Upper lobe of right lung (tissue), 1 donor: ENCODE data around the gene UBR2. TPM values are rescaled to one million over a fixed set of nuclear protein-coding genes. Genes with fewer than 3 reads are reported as not detected.
A peak's percentile ranks its signal among the peaks of the same experiment; 100 is the strongest.
"Not testable (repeated sequence)": the region's sequence is repeated elsewhere in the genome, so short reads cannot be mapped to it uniquely, and the experiment has no call there.

Experiments used
- ATAC-seq: fragments of 200-7000 bp; cut with Tn5 transposase; one replicate; pipeline ENCODE4 v1.9.1; 2020; ENCODE audit warnings: mild to moderate bottlenecking, moderate library complexity
- DNase-seq: peaks from one replicate; pipeline ENCODE4 v3.0.0-alpha.2; 2020
- H3K27ac ChIP-seq: fragments of 200-600 bp; one replicate; pipeline ENCODE4 v1.8.0; 2022
- H3K27me3 ChIP-seq: fragments of 200-600 bp; one replicate; pipeline ENCODE4 v1.8.0; 2022; ENCODE audit warnings: mild to moderate bottlenecking
- H3K36me3 ChIP-seq: fragments of 200-600 bp; one replicate; pipeline ENCODE4 v1.8.0; 2022
- H3K4me1 ChIP-seq: fragments of 200-600 bp; one replicate; pipeline ENCODE4 v1.8.0; 2022
- H3K4me3 ChIP-seq: fragments of 200-600 bp; one replicate; pipeline ENCODE4 v1.8.0; 2022; ENCODE audit warnings: mild to moderate bottlenecking
- H3K9me3 ChIP-seq: fragments of 200-600 bp; one replicate; pipeline ENCODE4 v1.8.0; 2022
- intact Hi-C: fragments of 100-400 bp; cut with DNase I; formaldehyde crosslinking; loops from one replicate; pipeline ENCODE4 v1.11.0; 2022
- total RNA-seq: library from RNA; stranded (reverse); fragmentation: NEBNext Ultra II Directional; extraction: Animal tissue kit (Norgen Biotek cat#: 25700); gene quantifications from one replicate; pipeline ENCODE4 v1.2.1, GENCODE V29; 2021
- TF ChIP-seq, protein P1 (sequence below): fragments of 200-600 bp; IDR thresholded peaks from one replicate; pipeline ENCODE4 v1.8.0; 2022; ENCODE audit warnings: antibody characterized with exemption
- donor health status: DM: no; HTN: yes; CAD: no; lungs with severe emphysema.

UBR2 gene
- total RNA-seq, 1 donor from 2014 or later: 36.6 TPM

DNA sequence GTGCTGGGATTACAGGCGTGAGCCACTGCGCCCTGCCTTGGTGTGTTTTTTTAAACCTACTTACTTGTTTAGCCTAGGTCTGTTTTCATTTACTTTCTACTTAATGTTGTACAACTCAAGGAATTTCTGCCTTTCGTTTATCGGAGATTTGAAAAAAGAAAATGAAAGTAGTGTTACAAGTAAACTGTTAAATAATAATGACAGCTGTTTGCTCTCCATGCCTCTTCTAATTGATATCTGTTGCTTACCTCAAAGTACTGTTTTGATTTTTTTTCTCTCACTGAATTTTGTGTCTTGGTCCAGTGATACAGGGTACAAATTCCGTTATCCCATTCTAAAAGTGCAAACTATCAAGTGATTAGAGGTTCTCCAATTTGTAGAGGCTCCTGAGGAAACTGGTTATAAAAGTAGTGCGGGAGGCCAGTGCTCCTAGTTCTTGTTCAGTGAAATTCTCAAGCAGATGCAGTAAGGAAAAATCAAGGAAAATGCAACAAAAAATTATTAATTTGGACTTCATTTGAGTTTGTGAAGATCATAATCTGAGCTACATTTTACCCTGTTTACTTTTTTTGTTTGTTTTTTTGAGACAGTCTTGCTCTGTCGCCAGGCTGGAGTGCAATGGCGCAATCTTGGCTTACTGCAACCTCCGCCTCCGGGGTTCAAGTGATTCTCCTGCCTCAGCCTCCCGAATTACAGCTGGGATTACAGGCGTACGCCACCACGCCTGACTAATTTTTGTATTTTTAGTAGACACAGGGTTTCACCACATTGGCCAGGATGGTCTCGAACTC, 2.2 kb downstream of the UBR2 start:
- TF ChIP-seq, protein P1, sequence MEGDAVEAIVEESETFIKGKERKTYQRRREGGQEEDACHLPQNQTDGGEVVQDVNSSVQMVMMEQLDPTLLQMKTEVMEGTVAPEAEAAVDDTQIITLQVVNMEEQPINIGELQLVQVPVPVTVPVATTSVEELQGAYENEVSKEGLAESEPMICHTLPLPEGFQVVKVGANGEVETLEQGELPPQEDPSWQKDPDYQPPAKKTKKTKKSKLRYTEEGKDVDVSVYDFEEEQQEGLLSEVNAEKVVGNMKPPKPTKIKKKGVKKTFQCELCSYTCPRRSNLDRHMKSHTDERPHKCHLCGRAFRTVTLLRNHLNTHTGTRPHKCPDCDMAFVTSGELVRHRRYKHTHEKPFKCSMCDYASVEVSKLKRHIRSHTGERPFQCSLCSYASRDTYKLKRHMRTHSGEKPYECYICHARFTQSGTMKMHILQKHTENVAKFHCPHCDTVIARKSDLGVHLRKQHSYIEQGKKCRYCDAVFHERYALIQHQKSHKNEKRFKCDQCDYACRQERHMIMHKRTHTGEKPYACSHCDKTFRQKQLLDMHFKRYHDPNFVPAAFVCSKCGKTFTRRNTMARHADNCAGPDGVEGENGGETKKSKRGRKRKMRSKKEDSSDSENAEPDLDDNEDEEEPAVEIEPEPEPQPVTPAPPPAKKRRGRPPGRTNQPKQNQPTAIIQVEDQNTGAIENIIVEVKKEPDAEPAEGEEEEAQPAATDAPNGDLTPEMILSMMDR: no peak
- H3K4me3 ChIP-seq: peak overlapping the region; percentile 80
- no peaks in the 10 kb centered on the region for H3K27me3 ChIP-seq
- H3K27ac ChIP-seq: peak overlapping the region; percentile 97
- intact Hi-C loops: no loop called here
- no peaks in the 10 kb centered on the region for H3K36me3 ChIP-seq
- H3K9me3 ChIP-seq: no peaks in the 10 kb centered on the region
- DNase-seq (no peak), ATAC-seq (no peak)
- H3K4me1 ChIP-seq: peaks cover 39% of the 10 kb centered on the region

DNA sequence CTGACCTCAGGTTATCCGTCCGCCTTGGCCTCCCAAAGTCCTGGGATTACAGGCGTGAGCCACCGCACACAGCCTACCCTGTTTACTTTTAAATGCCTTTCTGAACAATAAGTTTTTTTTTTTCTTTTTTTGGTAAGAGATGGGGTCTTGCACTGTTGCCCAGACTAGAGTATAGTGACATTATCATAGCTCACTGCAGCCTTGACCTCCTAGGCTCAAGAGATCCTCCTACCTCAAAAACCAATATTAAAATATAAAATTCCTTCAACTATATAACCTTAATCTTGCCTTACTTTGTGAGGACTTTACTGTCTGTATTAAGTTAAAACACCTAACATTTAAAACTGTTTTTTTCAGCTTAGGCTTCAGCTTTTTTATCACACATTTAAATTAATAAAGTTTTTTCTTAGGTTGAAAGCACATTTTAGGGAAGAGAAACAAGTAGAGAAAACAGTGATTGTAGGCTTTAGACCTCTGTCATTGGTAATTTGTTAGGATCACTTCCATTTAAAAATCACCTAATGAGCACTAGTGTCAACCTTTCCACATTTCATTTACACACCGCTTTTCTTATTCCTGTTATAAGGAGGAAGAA, 2.9 kb downstream of the UBR2 start:
- Histone ChIP-seq H3K4me3 (no peak overlapping the region), H3K9me3 (no peaks in the 10 kb centered on the region), H3K27ac (no peak overlapping the region), H3K27me3 (no peaks in the 10 kb centered on the region), H3K36me3 (no peaks in the 10 kb centered on the region), H3K4me1 (peaks cover 42% of the 10 kb centered on the region)
- TF ChIP-seq, protein P1: no peak
- ATAC-seq (no peak), DNase-seq (no peak)
- intact Hi-C loops: no loop called here

DNA sequence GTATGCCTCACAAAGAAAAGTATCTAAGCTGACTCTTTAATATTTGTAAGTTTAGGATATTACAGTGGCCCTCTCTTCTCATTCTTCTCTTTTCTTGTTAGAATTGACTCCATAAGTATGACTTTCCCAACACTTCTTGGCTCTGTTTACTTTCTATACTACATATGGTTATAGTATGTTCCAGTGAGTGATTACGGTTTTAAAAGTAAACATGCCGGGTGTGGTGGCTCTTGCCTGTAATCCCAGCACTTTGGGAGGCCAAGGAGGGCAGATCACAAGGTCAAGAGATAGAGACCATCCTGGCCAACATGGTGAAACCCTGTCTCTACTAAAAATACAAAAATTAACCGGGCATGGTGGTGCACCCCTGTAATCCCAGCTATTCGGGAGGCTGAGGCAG, 3.4 kb downstream of the UBR2 start:
- peaks cover 48% of the 10 kb centered on the region for H3K4me1 ChIP-seq
- H3K4me3 ChIP-seq, H3K36me3 ChIP-seq, H3K9me3 ChIP-seq, H3K27me3 ChIP-seq, intact Hi-C loops, ATAC-seq, H3K27ac ChIP-seq, DNase-seq: not testable (repeated sequence)

DNA sequence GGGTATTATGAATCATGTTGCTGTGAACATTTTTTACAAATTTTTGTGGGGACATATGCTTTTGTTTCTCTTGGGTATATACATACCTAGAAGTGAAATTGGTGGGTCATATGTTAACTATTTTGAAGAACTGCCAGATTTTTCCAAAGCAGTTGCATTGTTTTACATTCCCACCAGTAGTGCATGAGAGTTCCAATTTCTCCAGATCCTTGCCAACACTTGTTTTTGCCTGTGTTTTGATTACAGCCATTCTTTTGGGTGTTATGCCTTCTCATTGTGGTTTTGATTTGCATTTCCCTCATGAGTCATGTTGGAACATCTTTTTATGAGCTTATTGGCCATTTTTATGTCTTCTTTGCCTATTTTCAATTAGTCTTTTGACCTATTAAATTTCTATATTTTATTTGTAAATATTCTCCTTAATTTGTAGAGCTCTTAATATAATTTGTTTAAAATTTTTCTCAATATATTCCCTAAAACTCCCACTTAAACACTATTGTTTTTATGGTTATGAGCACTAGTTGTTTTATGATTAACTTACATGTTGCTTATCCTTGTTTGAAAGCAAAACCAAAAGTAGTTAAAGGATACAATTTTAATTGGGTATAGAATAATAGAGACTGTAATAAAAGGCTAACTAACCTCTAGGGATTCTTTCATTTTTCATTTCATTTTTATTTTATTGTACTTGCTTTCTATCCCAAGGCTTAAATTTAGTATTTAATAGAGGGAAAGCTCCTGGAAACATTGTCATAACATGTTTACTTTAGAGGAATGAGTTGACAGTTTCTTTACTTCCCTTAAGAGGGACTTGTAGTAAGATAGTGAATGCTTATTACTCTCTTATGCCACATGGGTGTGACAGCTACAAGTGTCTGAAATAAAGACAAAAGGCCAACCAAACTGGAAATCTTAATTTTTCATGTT, 5.5 kb downstream of the UBR2 start:
- peak overlapping the region; percentile 32 for H3K27ac ChIP-seq
- no peaks in the 10 kb centered on the region for H3K9me3 ChIP-seq
- H3K36me3 ChIP-seq: peaks cover 10% of the 10 kb centered on the region
- intact Hi-C loops: no loop called here
- peak; percentile 67 for ATAC-seq
- no peak overlapping the region for H3K4me3 ChIP-seq
- TF ChIP-seq, protein P1: no peak
- no peaks in the 10 kb centered on the region for H3K27me3 ChIP-seq
- no peak for DNase-seq
- peaks cover 53% of the 10 kb centered on the region for H3K4me1 ChIP-seq

DNA sequence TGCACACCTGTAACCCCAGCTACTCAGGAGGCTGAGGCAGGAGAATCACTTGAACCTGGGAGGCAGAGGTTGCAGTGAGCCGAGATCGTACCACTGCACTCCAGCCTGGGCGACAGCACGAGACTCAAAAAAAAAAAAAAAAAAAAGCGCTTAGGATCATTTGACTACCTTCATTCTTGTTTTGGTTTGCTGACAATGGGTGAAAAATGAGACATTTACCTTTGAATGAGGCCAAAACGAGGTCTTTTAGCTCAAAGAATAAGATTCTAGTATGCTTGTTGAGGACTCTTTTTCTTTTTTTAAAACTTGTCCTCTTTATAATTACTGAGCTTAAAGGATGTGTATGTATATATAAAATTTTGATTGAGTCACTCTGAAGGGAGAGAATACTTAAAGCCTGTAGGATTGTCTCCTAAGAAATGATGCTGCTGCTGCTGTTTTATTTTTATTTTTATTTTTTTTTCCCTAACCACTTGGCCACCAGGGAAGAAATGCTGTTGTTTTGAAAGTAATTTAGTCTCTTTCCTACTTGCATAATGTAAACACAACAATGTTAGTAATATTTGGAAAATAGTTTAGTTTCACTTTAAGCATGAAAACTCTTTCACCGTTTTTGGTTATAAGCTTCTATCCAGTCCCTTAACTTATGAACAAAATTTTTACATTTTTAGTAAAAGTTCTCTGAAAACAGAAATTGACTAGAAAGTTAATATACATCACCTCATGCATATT, 7.9 kb downstream of the UBR2 start:
- DNase-seq (no peak), ATAC-seq (no peak)
- H3K4me3 ChIP-seq: no peak overlapping the region
- H3K9me3 ChIP-seq: no peaks in the 10 kb centered on the region
- H3K27ac ChIP-seq: no peak overlapping the region
- H3K36me3 ChIP-seq: peaks cover 33% of the 10 kb centered on the region
- H3K27me3 ChIP-seq: no peaks in the 10 kb centered on the region
- intact Hi-C loops: no loop called here
- TF ChIP-seq, protein P1: no peak
- H3K4me1 ChIP-seq: peaks cover 46% of the 10 kb centered on the region
